HCT116 (cell line): ENCODE results near the gene TM7SF2. TPM values are rescaled to one million over a fixed set of nuclear protein-coding genes. Genes with fewer than 3 reads are reported as not detected.

Experiments used
- ATAC-seq: fragments of 200-7000 bp; cut with Tn5 transposase; 2 replicates; pipeline ENCODE4 v1.9.1; 2020; ENCODE audit warnings: mild to moderate bottlenecking, moderate library complexity
- BruUV-seq: library from RNA; stranded (reverse); fragments of 400-500 nt; replicated peaks from 2 replicates; lab custom pipeline; 2021; lab: Mats Ljungman, UMichigan
- CTCF ChIA-PET: fragments of 300-600 bp; sonication (Branson Sonifier 250); formaldehyde crosslinking; loops from one replicate; lab custom pipeline; 2021; ENCODE audit warnings: antibody characterized with exemption; lab: Charles Lee
- POLR2A ChIA-PET: fragments of 300-600, 350-600 bp; sonication (Branson Sonifier 250); formaldehyde crosslinking; loops from one replicate; lab custom pipeline; 2021; ENCODE audit warnings: antibody characterized with exemption; lab: Charles Lee
- RAD21 ChIA-PET, 2 experiments: fragments of 300-600 bp; sonication (Branson Sonifier 250); formaldehyde crosslinking; loops; one replicate each; lab custom pipeline; 2023; ENCODE audit warnings: low total read pairs in 2 of 2; ENCODE audit not compliant: uncharacterized antibody in 2 of 2, unreplicated experiment in 2 of 2, low non-redundant PET in 1 of 2; lab: Charles Lee
- DNase-seq: peaks from one replicate; pipeline ENCODE4 v3.0.0-alpha.2; 2010; ENCODE audit warnings: low read depth, low spot score
- H2AFZ ChIP-seq: fragments of 200-600 bp; shearing (Covaris generic), sonication (generic); 2 replicates; pipeline ENCODE4 v1.6.1; 2017; ENCODE audit warnings: low read depth, mixed run types, mixed read lengths, antibody characterized with exemption, low read length; ENCODE audit not compliant: poor library complexity, severe bottlenecking
- H3K27ac ChIP-seq: 2 replicates; pipeline ENCODE4 v1.5.1; 2012; ENCODE audit warnings: low read depth, low read length
- H3K27me3 ChIP-seq: fragments of 200-600 bp; sonication (generic); 2 replicates; pipeline ENCODE4 v1.6.1; 2016; ENCODE audit warnings: mixed run types, low read length, mixed read lengths; ENCODE audit not compliant: insufficient read depth
- H3K36me3 ChIP-seq, 2 experiments: fragments of 200-500 bp in 1 of 2; fragments of 200-600 bp in 1 of 2; sonication (Bioruptor generic) in 1 of 2; sonication (generic) in 1 of 2; 2 replicates each; pipeline versions ENCODE4 v1.5.1 to v1.6.1; 2014 to 2016; ENCODE audit warnings: low read length in 2 of 2, inconsistent platforms in 1 of 2, mixed read lengths in 1 of 2, mixed run types in 1 of 2; ENCODE audit not compliant: insufficient read depth in 2 of 2, control insufficient read depth in 1 of 2
- H3K4me1 ChIP-seq, 2 experiments: fragments of 200-600 bp in 1 of 2; sonication (generic) in 1 of 2; 2 replicates each; pipeline versions ENCODE4 v1.5.1 to v1.6.1; 2012 to 2017; ENCODE audit warnings: low read length in 2 of 2, inconsistent platforms in 1 of 2, mild to moderate bottlenecking in 1 of 2, mixed read lengths in 1 of 2, mixed run types in 1 of 2, moderate library complexity in 1 of 2; ENCODE audit not compliant: insufficient read depth in 2 of 2, control insufficient read depth in 1 of 2
- H3K4me2 ChIP-seq: fragments of 200-600 bp; sonication (generic); 2 replicates; pipeline ENCODE4 v1.6.1; 2017; ENCODE audit warnings: mixed run types, low read length, mixed read lengths
- H3K4me3 ChIP-seq, 2 experiments: fragments of 200-600 bp in 1 of 2; sonication (generic) in 1 of 2; replicated peaks in 1 of 2; 2 replicates each; pipeline ENCODE4 v1.5.1; 2011 to 2016; ENCODE audit warnings: low read length in 2 of 2, control low read depth in 1 of 2, low read depth in 1 of 2, mild to moderate bottlenecking in 1 of 2, mixed read lengths in 1 of 2, mixed run types in 1 of 2
- H3K79me2 ChIP-seq: fragments of 200-600 bp; sonication (generic); 2 replicates; pipeline ENCODE4 v1.6.1; 2017; ENCODE audit warnings: mild to moderate bottlenecking, mixed run types, low read length, moderate library complexity, mixed read lengths; ENCODE audit not compliant: insufficient read depth
- H3K9ac ChIP-seq: fragments of 200-600 bp; sonication (generic); 2 replicates; pipeline ENCODE4 v1.6.1; 2016; ENCODE audit warnings: low read length, mixed read lengths
- H3K9me2 ChIP-seq: fragments of 200-600 bp; sonication (generic), shearing (Covaris generic); 2 replicates; pipeline ENCODE4 v1.6.1; 2017; ENCODE audit warnings: mixed run types, mild to moderate bottlenecking, moderate library complexity; ENCODE audit not compliant: insufficient read depth
- H3K9me3 ChIP-seq, 2 experiments: fragments of 200-500 bp in 1 of 2; fragments of 200-600 bp in 1 of 2; sonication (Bioruptor generic) in 1 of 2; sonication (generic) in 1 of 2; 2 replicates each; pipeline ENCODE4 v1.6.1; 2014 to 2017; ENCODE audit warnings: low read length in 2 of 2, mixed read lengths in 2 of 2, inconsistent platforms in 1 of 2, low read depth in 1 of 2, mild to moderate bottlenecking in 1 of 2, mixed run types in 1 of 2, moderate library complexity in 1 of 2; ENCODE audit not compliant: control insufficient read depth in 1 of 2, insufficient read depth in 1 of 2
- H4K20me1 ChIP-seq: fragments of 200-600 bp; sonication (generic), shearing (Covaris generic); 2 replicates; pipeline ENCODE4 v1.6.1; 2017; ENCODE audit warnings: mixed run types, mild to moderate bottlenecking, moderate library complexity; ENCODE audit not compliant: insufficient read depth
- CBX3 ChIP-seq: IDR thresholded peaks from 2 replicates; pipeline ENCODE4 v1.6.1; 2012; ENCODE audit warnings: low read depth
- CEBPB ChIP-seq: IDR thresholded peaks from 2 replicates; pipeline ENCODE4 v1.6.1; 2012; ENCODE audit warnings: low read depth
- CTCF ChIP-seq, 3 experiments: fragments of 200-600 bp in 1 of 3; sonication (generic) in 1 of 3; IDR thresholded peaks in 2 of 3; conservative IDR thresholded peaks in 1 of 3; 2 replicates each; pipeline ENCODE4 v1.5.1; 2012 to 2017; ENCODE audit warnings: low read depth in 2 of 3, low read length in 2 of 3, antibody characterized with exemption in 1 of 3, borderline replicate concordance in 1 of 3, control low read depth in 1 of 3, mild to moderate bottlenecking in 1 of 3, mixed read lengths in 1 of 3, mixed run types in 1 of 3, moderate library complexity in 1 of 3; ENCODE audit not compliant: insufficient read depth in 1 of 3
- EGR1 ChIP-seq: IDR thresholded peaks from 2 replicates; pipeline ENCODE4 v1.6.1; 2012; ENCODE audit warnings: low read depth
- EZH2 ChIP-seq: fragments of 200-600 bp; sonication (generic); IDR thresholded peaks from 2 replicates; pipeline ENCODE4 v1.6.1; 2017; ENCODE audit warnings: antibody characterized with exemption, mixed run types
- JUND ChIP-seq: IDR thresholded peaks from 2 replicates; pipeline ENCODE4 v1.6.1; 2012
- MAX ChIP-seq: IDR thresholded peaks from 2 replicates; pipeline ENCODE4 v1.6.1; 2012
- POLR2A ChIP-seq: IDR thresholded peaks from 2 replicates; pipeline ENCODE4 v1.7.0; 2011; ENCODE audit warnings: borderline replicate concordance; ENCODE audit not compliant: insufficient read depth, insufficient read length; ENCODE audit errors: extremely low read depth
- POLR2AphosphoS5 ChIP-seq: IDR thresholded peaks from 2 replicates; pipeline ENCODE4 v1.6.1; 2011; ENCODE audit warnings: mild to moderate bottlenecking, low read depth, low read length, moderate library complexity
- RAD21 ChIP-seq: IDR thresholded peaks from 2 replicates; pipeline ENCODE4 v1.6.1; 2012; ENCODE audit warnings: low read depth, mild to moderate bottlenecking
- REST ChIP-seq: IDR thresholded peaks from 2 replicates; pipeline ENCODE4 v1.6.1; 2012; ENCODE audit warnings: low read depth
- SIN3A ChIP-seq: IDR thresholded peaks from 2 replicates; pipeline ENCODE4 v1.6.1; 2012; ENCODE audit warnings: low read depth
- SP1 ChIP-seq: IDR thresholded peaks from 2 replicates; pipeline ENCODE4 v1.6.1; 2012; ENCODE audit warnings: low read depth
- SRF ChIP-seq: IDR thresholded peaks from 2 replicates; pipeline ENCODE4 v1.6.1; 2012; ENCODE audit warnings: low read depth
- TCF7L2 ChIP-seq: IDR thresholded peaks from 2 replicates; pipeline ENCODE4 v1.7.0; 2011; ENCODE audit warnings: borderline replicate concordance, inconsistent platforms; ENCODE audit not compliant: insufficient read depth, insufficient read length; ENCODE audit errors: extremely low read depth
- YY1 ChIP-seq: IDR thresholded peaks from 2 replicates; pipeline ENCODE4 v1.6.1; 2011; ENCODE audit warnings: low read length, low read depth, moderate library complexity, mild to moderate bottlenecking; ENCODE audit not compliant: insufficient replicate concordance; ENCODE audit errors: extremely low read depth
- intact Hi-C: fragments of 100-400 bp; cut with micrococcal nuclease; formaldehyde crosslinking; loops from 2 replicates; pipeline ENCODE4 v1.10.0; 2022
- total RNA-seq: library from RNA; stranded (reverse); gene quantifications from one replicate; pipeline ENCODE4 v1.2.1, GENCODE V29; 2021; ENCODE audit not compliant: unreplicated experiment
- TF ChIP-seq, protein P1 (sequence below): IDR thresholded peaks from 2 replicates; pipeline ENCODE4 v1.6.1; 2012
- TF ChIP-seq, protein P2 (sequence below): IDR thresholded peaks from 2 replicates; pipeline ENCODE4 v1.6.1; 2011; ENCODE audit warnings: mild to moderate bottlenecking, low read length, moderate library complexity; ENCODE audit not compliant: insufficient replicate concordance; ENCODE audit errors: extremely low read depth

TM7SF2 gene
- total RNA-seq, 1 experiment from 2014 or later = 52.9 TPM

DNA sequence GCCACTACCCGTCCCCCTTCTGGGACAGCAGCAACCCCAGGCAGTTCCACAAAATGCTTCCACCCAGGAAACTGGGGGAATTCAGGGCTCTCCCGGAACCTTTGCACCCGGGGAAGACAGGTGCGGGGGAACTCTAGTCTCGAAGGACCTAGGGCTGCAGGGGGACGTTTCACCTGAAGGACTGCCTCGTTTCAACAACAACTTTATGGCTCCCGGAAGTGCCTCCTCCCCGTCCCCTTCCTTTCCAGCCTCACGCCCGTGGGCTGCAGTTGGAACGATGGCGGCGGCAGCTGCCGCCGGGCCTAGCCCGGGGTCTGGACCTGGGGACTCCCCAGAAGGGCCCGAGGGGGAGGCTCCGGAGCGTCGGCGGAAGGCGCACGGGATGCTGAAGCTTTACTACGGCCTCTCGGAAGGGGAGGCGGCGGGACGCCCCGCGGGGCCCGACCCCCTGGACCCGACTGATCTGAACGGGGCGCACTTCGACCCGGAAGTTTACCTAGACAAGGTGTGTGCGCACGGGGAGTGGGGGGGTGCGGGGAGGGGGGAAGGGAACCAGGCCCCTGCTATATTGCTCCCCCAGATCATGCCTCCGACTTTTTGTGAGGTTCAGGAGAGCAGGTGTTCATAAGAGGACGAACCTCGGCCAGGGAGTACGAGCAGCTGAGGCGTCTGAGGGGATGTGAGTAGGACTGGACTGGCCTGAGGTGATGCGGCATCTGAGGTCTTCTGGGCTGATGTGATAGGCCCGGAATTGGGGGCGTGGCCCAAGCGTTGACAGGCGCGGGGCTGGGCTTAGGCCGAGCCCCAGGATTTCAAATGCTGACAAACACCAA is 15.5 kb upstream of the TM7SF2 start, which contains the start of gene VPS51:
Gene VPS51 (plus strand): TSS at position 241 of the 833 bp plus-strand sequence. CDS start 37 bp downstream, at position 278.
- intact Hi-C loops = loop anchor here (1.0 to 5.0 kb wide), 2 partner anchors 12 to 84 kb away; partner anchors contain the start of genes ARL2, CDCA5 and ZFPL1
- peak within 1 kb of the TSS; percentile 88 for H3K4me2 ChIP-seq
- ChIA-PET CTCF (interaction anchor here (1.1 to 1.7 kb wide), 2 partner anchors 12 to 14 kb away, joined by 3 to 14 read pairs; no protein-coding TSS in a partner anchor), RAD21 (no interaction called here), POLR2A (interaction anchor here (3.2 kb wide), 1 partner anchor 15 kb away, joined by 21 read pairs; the partner anchor contains the start of gene TM7SF2)
- no peaks in the 10 kb centered on the region for H3K27me3 ChIP-seq
- H3K9me3 ChIP-seq = no peaks in the 10 kb centered on the region
- peak within 1 kb of the TSS; percentile 74 to 78 for H3K4me3 ChIP-seq
- peak; percentile 97 for ATAC-seq
- peak within 1 kb of the TSS; percentile 77 for H3K9ac ChIP-seq
- H3K36me3 ChIP-seq = peaks cover 3 to 6% of the 10 kb centered on the region in 2 experiments; a peak in 2 of 4 replicates
- H3K9me2 ChIP-seq = no peaks in the 10 kb centered on the region
- peaks cover 23% of the 10 kb centered on the region for H3K79me2 ChIP-seq
- peak within 1 kb of the TSS; percentile 63 for H3K27ac ChIP-seq
- TSS peak; percentile 56 for BruUV-seq
- DNase-seq = peak; percentile 88
- no peak within 1 kb of the TSS for H2AFZ ChIP-seq
- H4K20me1 ChIP-seq = no peaks in the 10 kb centered on the region
- peaks cover 3 to 12% of the 10 kb centered on the region in 2 experiments; a peak in 3 of 4 replicates for H3K4me1 ChIP-seq
- TF ChIP-seq SRF = peak; percentile 88
- 0 out of 2 replicates have a peak, but pooled peaks have one; percentile 58 for TF ChIP-seq EGR1
- peak; percentile 71 for TF ChIP-seq POLR2AphosphoS5
- peak; percentile 99 for TF ChIP-seq CBX3
- TF ChIP-seq REST = no peak
- no peak for TF ChIP-seq EZH2
- no peak for TF ChIP-seq CTCF (IDR thresholded peaks at IDR 0.05 in 2 of 3, conservative IDR thresholded peaks at IDR 0.05 in 1 of 3; ENCODE audit: borderline replicate concordance in 1 of 3, insufficient read depth in 1 of 3, low read depth in 2 of 3, low read length in 2 of 3)
- TF ChIP-seq RAD21 = no peak
- peak; percentile 93 for TF ChIP-seq YY1
- TF ChIP-seq, protein P1, sequence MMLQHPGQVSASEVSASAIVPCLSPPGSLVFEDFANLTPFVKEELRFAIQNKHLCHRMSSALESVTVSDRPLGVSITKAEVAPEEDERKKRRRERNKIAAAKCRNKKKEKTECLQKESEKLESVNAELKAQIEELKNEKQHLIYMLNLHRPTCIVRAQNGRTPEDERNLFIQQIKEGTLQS = no peak
- peak; percentile 94 for TF ChIP-seq POLR2A
- no peak for TF ChIP-seq CEBPB
- no peak for TF ChIP-seq JUND
- TF ChIP-seq, protein P2, sequence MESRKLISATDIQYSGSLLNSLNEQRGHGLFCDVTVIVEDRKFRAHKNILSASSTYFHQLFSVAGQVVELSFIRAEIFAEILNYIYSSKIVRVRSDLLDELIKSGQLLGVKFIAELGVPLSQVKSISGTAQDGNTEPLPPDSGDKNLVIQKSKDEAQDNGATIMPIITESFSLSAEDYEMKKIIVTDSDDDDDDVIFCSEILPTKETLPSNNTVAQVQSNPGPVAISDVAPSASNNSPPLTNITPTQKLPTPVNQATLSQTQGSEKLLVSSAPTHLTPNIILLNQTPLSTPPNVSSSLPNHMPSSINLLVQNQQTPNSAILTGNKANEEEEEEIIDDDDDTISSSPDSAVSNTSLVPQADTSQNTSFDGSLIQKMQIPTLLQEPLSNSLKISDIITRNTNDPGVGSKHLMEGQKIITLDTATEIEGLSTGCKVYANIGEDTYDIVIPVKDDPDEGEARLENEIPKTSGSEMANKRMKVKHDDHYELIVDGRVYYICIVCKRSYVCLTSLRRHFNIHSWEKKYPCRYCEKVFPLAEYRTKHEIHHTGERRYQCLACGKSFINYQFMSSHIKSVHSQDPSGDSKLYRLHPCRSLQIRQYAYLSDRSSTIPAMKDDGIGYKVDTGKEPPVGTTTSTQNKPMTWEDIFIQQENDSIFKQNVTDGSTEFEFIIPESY = peak; percentile 50
- TF ChIP-seq SIN3A = peak; percentile 81
- TF ChIP-seq SP1 = peak; percentile 86
- TF ChIP-seq TCF7L2 = peak; percentile 60
- peak; percentile 76 for TF ChIP-seq MAX
